ENCODE measurements around the gene NOTUM. TPM values are rescaled to one million over a fixed set of nuclear protein-coding genes. Genes with fewer than 3 reads are reported as not detected.

The NOTUM gene
- total RNA-seq, 4 donors from 2014 or later: 1.7 to 1.8 (median 1.7) TPM; not detected in 1

DNA sequence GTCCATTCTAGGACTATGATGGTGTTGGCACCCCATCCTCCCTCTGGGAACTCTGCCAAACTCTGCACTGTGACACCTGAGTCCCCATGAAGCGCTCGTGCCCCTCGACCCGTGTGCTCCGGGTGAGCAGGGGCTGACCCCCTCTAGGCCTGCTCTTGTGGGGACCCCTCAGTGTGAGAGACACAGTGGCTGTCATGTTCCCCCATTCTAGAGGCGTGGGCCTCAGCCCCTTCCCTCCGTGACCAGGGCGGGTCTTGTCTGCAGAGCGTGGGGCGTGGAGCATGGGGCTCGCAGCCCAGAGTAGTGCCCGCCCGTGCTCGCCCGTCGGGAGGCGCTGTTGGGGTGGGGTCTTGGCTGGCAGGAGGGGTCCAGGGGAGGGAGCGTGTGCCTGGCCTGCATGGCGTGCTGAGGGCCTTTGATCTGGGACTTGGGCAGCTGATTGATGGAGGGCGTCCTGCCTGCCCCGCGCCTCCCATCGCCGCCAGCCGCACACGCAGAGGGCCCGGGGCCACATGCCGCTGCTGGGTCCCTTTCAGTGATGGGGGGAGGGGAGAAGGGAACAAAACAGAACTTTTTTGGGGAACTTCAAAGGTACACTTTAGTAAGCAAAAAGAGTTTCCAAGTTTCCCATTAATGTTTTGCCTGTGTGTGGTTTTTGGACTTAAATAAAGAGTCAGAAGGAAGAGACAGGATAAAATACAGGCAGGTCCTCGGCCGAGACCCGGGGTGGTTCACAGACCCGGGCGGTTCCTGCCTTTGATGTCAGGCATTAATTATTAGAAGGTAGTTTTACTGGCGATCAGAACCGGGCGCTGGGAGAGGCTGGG, 39.2 kb upstream of the NOTUM start:
- in situ Hi-C loops (cut with MboI; ENCODE audit: low sequenced_read_pairs in 4 of 4) (no loop called here), intact Hi-C loops (cut with DNase I; ENCODE audit: low total_unique reads) (loop anchor here (10.0 kb wide), 1 partner anchor 75 kb away; no protein-coding TSS in a partner anchor)
- peak overlapping the region in 2 of 4 donors; percentile 31 to 72 for H3K27ac ChIP-seq
- peaks cover 0 to 4% of the 10 kb centered on the region in 2 donors for H3K36me3 ChIP-seq
- no peak for DNase-seq
- H3K27me3 ChIP-seq: no peaks in the 10 kb centered on the region
- peaks cover 35 to 67% of the 10 kb centered on the region in 2 donors for H3K4me1 ChIP-seq
- TF ChIP-seq, protein P1, sequence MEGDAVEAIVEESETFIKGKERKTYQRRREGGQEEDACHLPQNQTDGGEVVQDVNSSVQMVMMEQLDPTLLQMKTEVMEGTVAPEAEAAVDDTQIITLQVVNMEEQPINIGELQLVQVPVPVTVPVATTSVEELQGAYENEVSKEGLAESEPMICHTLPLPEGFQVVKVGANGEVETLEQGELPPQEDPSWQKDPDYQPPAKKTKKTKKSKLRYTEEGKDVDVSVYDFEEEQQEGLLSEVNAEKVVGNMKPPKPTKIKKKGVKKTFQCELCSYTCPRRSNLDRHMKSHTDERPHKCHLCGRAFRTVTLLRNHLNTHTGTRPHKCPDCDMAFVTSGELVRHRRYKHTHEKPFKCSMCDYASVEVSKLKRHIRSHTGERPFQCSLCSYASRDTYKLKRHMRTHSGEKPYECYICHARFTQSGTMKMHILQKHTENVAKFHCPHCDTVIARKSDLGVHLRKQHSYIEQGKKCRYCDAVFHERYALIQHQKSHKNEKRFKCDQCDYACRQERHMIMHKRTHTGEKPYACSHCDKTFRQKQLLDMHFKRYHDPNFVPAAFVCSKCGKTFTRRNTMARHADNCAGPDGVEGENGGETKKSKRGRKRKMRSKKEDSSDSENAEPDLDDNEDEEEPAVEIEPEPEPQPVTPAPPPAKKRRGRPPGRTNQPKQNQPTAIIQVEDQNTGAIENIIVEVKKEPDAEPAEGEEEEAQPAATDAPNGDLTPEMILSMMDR (IDR thresholded peaks at IDR 0.05 in 4 of 5, conservative IDR thresholded peaks at IDR 0.05 in 1 of 5): no peak
- TF ChIP-seq POLR2A (IDR thresholded peaks at IDR 0.05): no peak
- H3K9me3 ChIP-seq: no peaks in the 10 kb centered on the region
- ATAC-seq: no peak
- no peak overlapping the region for H3K4me3 ChIP-seq

DNA sequence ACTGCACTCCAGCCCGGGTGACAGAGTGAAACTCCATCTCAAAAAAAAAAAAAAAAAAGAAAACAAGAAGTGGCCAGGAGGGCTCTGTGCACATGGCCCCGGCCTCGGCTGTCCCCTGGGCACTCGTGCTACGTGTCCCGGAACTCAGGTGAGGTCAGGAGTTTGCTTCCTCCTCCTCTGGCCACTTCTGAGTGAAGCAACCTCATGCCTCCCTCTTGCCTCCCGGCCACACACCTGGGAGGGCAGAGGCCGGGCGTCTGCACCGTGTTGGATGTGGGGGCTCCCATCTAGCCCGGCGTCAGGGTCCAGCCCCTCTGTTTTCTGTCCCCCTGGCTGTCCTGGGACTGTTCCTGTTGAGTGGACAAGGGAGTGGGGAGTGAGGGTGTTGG, 38.6 kb upstream of the NOTUM start:
- no peak overlapping the region for H3K4me3 ChIP-seq
- H3K9me3 ChIP-seq: no peaks in the 10 kb centered on the region
- no peak for DNase-seq
- in situ Hi-C loops (cut with MboI; ENCODE audit: low sequenced_read_pairs in 4 of 4) (no loop called here), intact Hi-C loops (cut with DNase I; ENCODE audit: low total_unique reads) (no loop called here)
- H3K27ac ChIP-seq: no peak overlapping the region
- TF ChIP-seq POLR2A (IDR thresholded peaks at IDR 0.05): no peak
- TF ChIP-seq, protein P1 (IDR thresholded peaks at IDR 0.05 in 4 of 5, conservative IDR thresholded peaks at IDR 0.05 in 1 of 5): no peak
- H3K27me3 ChIP-seq: no peaks in the 10 kb centered on the region
- no peak for ATAC-seq
- peaks cover 35 to 67% of the 10 kb centered on the region in 2 donors for H3K4me1 ChIP-seq
- peaks cover 0 to 4% of the 10 kb centered on the region in 2 donors for H3K36me3 ChIP-seq

- H3K27me3 ChIP-seq: no peaks in the 10 kb centered on the region
- no peak overlapping the region for H3K27ac ChIP-seq
- intact Hi-C loops (cut with DNase I; ENCODE audit: low total_unique reads): no loop called here
- ATAC-seq (no peak), DNase-seq (no peak)
- in situ Hi-C loops (cut with MboI; ENCODE audit: low sequenced_read_pairs in 4 of 4): no loop called here
- TF ChIP-seq, protein P1 (IDR thresholded peaks at IDR 0.05 in 4 of 5, conservative IDR thresholded peaks at IDR 0.05 in 1 of 5): no peak
- TF ChIP-seq POLR2A (IDR thresholded peaks at IDR 0.05): no peak
- peaks cover 0 to 4% of the 10 kb centered on the region in 2 donors for H3K36me3 ChIP-seq
- peaks cover 32 to 60% of the 10 kb centered on the region in 2 donors for H3K4me1 ChIP-seq
- no peaks in the 10 kb centered on the region for H3K9me3 ChIP-seq
- no peak overlapping the region for H3K4me3 ChIP-seq
Observed at GRCh38 chr17:81998691-81999438, 37.9 kb upstream of the NOTUM start.

GRCh38 chr17:81998212-81998611, 37.2 kb upstream of the NOTUM start:
- ATAC-seq (no peak), DNase-seq (no peak)
- in situ Hi-C loops (cut with MboI; ENCODE audit: low sequenced_read_pairs in 4 of 4): no loop called here
- intact Hi-C loops (cut with DNase I; ENCODE audit: low total_unique reads): no loop called here
- Histone ChIP-seq H3K36me3 (peaks cover 0 to 4% of the 10 kb centered on the region in 2 donors), H3K9me3 (no peaks in the 10 kb centered on the region), H3K4me1 (peaks cover 26 to 54% of the 10 kb centered on the region in 2 donors), H3K27ac (no peak overlapping the region), H3K4me3 (no peak overlapping the region), H3K27me3 (no peaks in the 10 kb centered on the region)
- no peak for TF ChIP-seq POLR2A (IDR thresholded peaks at IDR 0.05)
- TF ChIP-seq, protein P1 (IDR thresholded peaks at IDR 0.05 in 4 of 5, conservative IDR thresholded peaks at IDR 0.05 in 1 of 5): no peak

Measured in gastrocnemius medialis (tissue), 4 donors.